Right atrium auricular region (tissue), 2 donors: ENCODE data around the gene CLMP. TPM values are rescaled to one million over a fixed set of nuclear protein-coding genes. Genes with fewer than 3 reads are reported as not detected.

ENCODE experiments used
- DNase-seq: peaks from one replicate; pipeline ENCODE4 v3.0.0-alpha.2; 2019; ENCODE audit warnings: low spot score
- H3K27ac ChIP-seq, 2 donors: fragments of 200-600 bp; sonication (generic); 1 replicate in 1 of 2; 2 replicates in 1 of 2; pipeline ENCODE4 v1.5.1; 2016 to 2019
- H3K27me3 ChIP-seq, 2 donors: fragments of 200-600 bp; sonication (generic); one replicate each; pipeline versions ENCODE4 v1.5.1 to v1.6.0; 2017 to 2019
- H3K36me3 ChIP-seq: fragments of 200-600 bp; sonication (generic); one replicate; pipeline ENCODE4 v1.5.1; 2016
- H3K4me1 ChIP-seq, 2 donors: fragments of 200-600 bp; sonication (generic); one replicate each; pipeline versions ENCODE4 v1.5.1 to v1.6.0; 2017 to 2019
- H3K4me3 ChIP-seq, 2 donors: fragments of 200-600 bp; sonication (generic); 1 replicate in 1 of 2; 2 replicates in 1 of 2; pipeline ENCODE4 v1.5.1; 2017 to 2019; ENCODE audit warnings: mild to moderate bottlenecking in 1 of 2, moderate library complexity in 1 of 2
- H3K9me3 ChIP-seq, 2 donors: fragments of 200-600 bp; sonication (generic); one replicate each; pipeline ENCODE4 v1.5.1; 2019
- CTCF ChIP-seq, 2 donors: fragments of 200-600 bp; sonication (generic); IDR thresholded peaks; one replicate each; pipeline ENCODE4 v1.5.1; 2019; ENCODE audit warnings: antibody characterized with exemption in 2 of 2
- total RNA-seq, 2 donors: library from RNA; depleted of rRNA; stranded (reverse); fragments of >200 nt; gene quantifications; one replicate each; pipeline ENCODE4 v1.1.0, GENCODE V29; 2016

The CLMP gene
- total RNA-seq, 2 donors from 2014 or later = 8.4 to 34.3 TPM

- no peaks in the 10 kb centered on the region for H3K36me3 ChIP-seq
- H3K4me3 ChIP-seq = no peak overlapping the region
- H3K27ac ChIP-seq = no peak overlapping the region
- DNase-seq = no peak
- no peak for TF ChIP-seq CTCF (IDR thresholded peaks at IDR 0.05)
- H3K9me3 ChIP-seq = no peaks in the 10 kb centered on the region
- peaks cover 0 to 5% of the 10 kb centered on the region in 2 donors for H3K27me3 ChIP-seq
- peaks cover 0 to 23% of the 10 kb centered on the region in 2 donors for H3K4me1 ChIP-seq
Measured at GRCh38 chr11:123200264-123200663, 5.2 kb upstream of the CLMP start.

GRCh38 chr11:123197711-123198110, 2.7 kb upstream of the CLMP start:
- Histone ChIP-seq H3K4me3 (no peak overlapping the region), H3K36me3 (no peaks in the 10 kb centered on the region), H3K27ac (no peak overlapping the region), H3K9me3 (no peaks in the 10 kb centered on the region), H3K27me3 (peaks cover 0 to 5% of the 10 kb centered on the region in 2 donors), H3K4me1 (peaks cover 0 to 24% of the 10 kb centered on the region in 2 donors)
- no peak for DNase-seq
- no peak for TF ChIP-seq CTCF (IDR thresholded peaks at IDR 0.05)

- Histone ChIP-seq H3K9me3 (no peaks in the 10 kb centered on the region), H3K27me3 (peaks cover 0 to 5% of the 10 kb centered on the region in 2 donors), H3K36me3 (no peaks in the 10 kb centered on the region), H3K4me3 (peak overlapping the region in 1 of 2 donors; percentile 47), H3K27ac (no peak overlapping the region), H3K4me1 (peaks cover 0 to 15% of the 10 kb centered on the region in 2 donors)
- no peak for TF ChIP-seq CTCF (IDR thresholded peaks at IDR 0.05)
- no peak for DNase-seq
Measured at GRCh38 chr11:123196060-123196714, 1.1 kb upstream of the CLMP start.

- Histone ChIP-seq H3K36me3 (no peaks in the 10 kb centered on the region), H3K9me3 (no peaks in the 10 kb centered on the region), H3K4me1 (peaks cover 0 to 15% of the 10 kb centered on the region in 2 donors), H3K27ac (peak overlapping the region; percentile 24 to 72), H3K4me3 (peak overlapping the region; percentile 42 to 47), H3K27me3 (peaks cover 0 to 5% of the 10 kb centered on the region in 2 donors)
- TF ChIP-seq CTCF (IDR thresholded peaks at IDR 0.05) = no peak
- DNase-seq = no peak
Measured at GRCh38 chr11:123194337-123195187, 486 bp downstream of the CLMP start.

GRCh38 chr11:123193742-123194141, 1.3 kb downstream of the CLMP start:
- Histone ChIP-seq H3K27ac (peak overlapping the region; percentile 24 to 72), H3K36me3 (no peaks in the 10 kb centered on the region), H3K4me1 (peaks cover 0 to 15% of the 10 kb centered on the region in 2 donors), H3K9me3 (no peaks in the 10 kb centered on the region), H3K4me3 (peak overlapping the region; percentile 42 to 47), H3K27me3 (peaks cover 0 to 5% of the 10 kb centered on the region in 2 donors)
- no peak for DNase-seq
- no peak for TF ChIP-seq CTCF (IDR thresholded peaks at IDR 0.05)
